Measurements from ENCODE around the gene EML4.
"Not testable (repeated sequence)": the region's sequence is repeated elsewhere in the genome, so short reads cannot be mapped to it uniquely, and the experiment has no call there.

The EML4 gene

GRCh38 chr2:42266236-42266635, 97.1 kb downstream of the EML4 start:
- DNase-seq (ENCODE audit: low read depth) = no peak

GRCh38 chr2:42267530-42267929, 98.4 kb downstream of the EML4 start:
- no peak for DNase-seq (ENCODE audit: low read depth)

GRCh38 chr2:42268528-42269151, 99.5 kb downstream of the EML4 start:
- no peak for DNase-seq (ENCODE audit: low read depth)

- DNase-seq (ENCODE audit: low read depth) = no peak
Measured at GRCh38 chr2:42270757-42271156, 101.6 kb downstream of the EML4 start.

GRCh38 chr2:42271246-42271645, 102.1 kb downstream of the EML4 start:
- DNase-seq (ENCODE audit: low read depth) = not testable (repeated sequence)

- DNase-seq (ENCODE audit: low read depth) = no peak
Measured at GRCh38 chr2:42274863-42275262, 105.7 kb downstream of the EML4 start.

GRCh38 chr2:42281416-42282081, 112.4 kb downstream of the EML4 start:
- no peak for DNase-seq (ENCODE audit: low read depth)

GRCh38 chr2:42284019-42284418, 114.9 kb downstream of the EML4 start:
- no peak for DNase-seq (ENCODE audit: low read depth)

GRCh38 chr2:42286268-42286946, 117.3 kb downstream of the EML4 start:
- DNase-seq (ENCODE audit: low read depth) = no peak

- DNase-seq (ENCODE audit: low read depth) = no peak
Measured at GRCh38 chr2:42288811-42289210, 119.7 kb downstream of the EML4 start.

GRCh38 chr2:42289222-42289621, 120.1 kb downstream of the EML4 start:
- no peak for DNase-seq (ENCODE audit: low read depth)

- DNase-seq (ENCODE audit: low read depth) = no peak
Measured at GRCh38 chr2:42290005-42290404, 120.9 kb downstream of the EML4 start.

GRCh38 chr2:42293019-42293418, 123.9 kb downstream of the EML4 start:
- DNase-seq (ENCODE audit: low read depth) = no peak

GRCh38 chr2:42296226-42296625, 127.1 kb downstream of the EML4 start:
- no peak for DNase-seq (ENCODE audit: low read depth)

- no peak for DNase-seq (ENCODE audit: low read depth)
Measured at GRCh38 chr2:42297322-42297936, 128.3 kb downstream of the EML4 start.

GRCh38 chr2:42298132-42298531, 129.0 kb downstream of the EML4 start:
- DNase-seq (ENCODE audit: low read depth) = no peak

- no peak for DNase-seq (ENCODE audit: low read depth)
Measured at GRCh38 chr2:42298996-42299754, 130.0 kb downstream of the EML4 start.

- DNase-seq (ENCODE audit: low read depth) = no peak
Measured at GRCh38 chr2:42300527-42300926, 131.4 kb downstream of the EML4 start.

- no peak for DNase-seq (ENCODE audit: low read depth)
Measured at GRCh38 chr2:42303252-42303651, 134.1 kb downstream of the EML4 start.

GRCh38 chr2:42304059-42304713, 135.0 kb downstream of the EML4 start:
- no peak for DNase-seq (ENCODE audit: low read depth)

GRCh38 chr2:42307180-42307579, 138.0 kb downstream of the EML4 start:
- no peak for DNase-seq (ENCODE audit: low read depth)

GRCh38 chr2:42309366-42309765, 140.2 kb downstream of the EML4 start:
- no peak for DNase-seq (ENCODE audit: low read depth)

Measured in stimulated activated CD8-positive, alpha-beta memory T cell treated with anti-CD3 and anti-CD28 coated beads, Interleukin-7, amount 100 ng/mL, for 24 hours (primary cell).